Astrocyte of the cerebellum (primary cell): ENCODE data around the gene ASPG.

Experiments used
- DNase-seq: peaks from one replicate; pipeline ENCODE4 v3.0.0-alpha.2; 2011; ENCODE audit warnings: low read depth
- H3K4me3 ChIP-seq: 2 replicates; pipeline ENCODE4 v1.5.1; 2011; ENCODE audit warnings: mild to moderate bottlenecking, low read depth, low read length, moderate library complexity
- CTCF ChIP-seq: IDR thresholded peaks from 2 replicates; pipeline ENCODE4 v1.5.1; 2012; ENCODE audit warnings: low read length, low read depth, moderate library complexity, mild to moderate bottlenecking; ENCODE audit errors: missing control alignments
- in situ Hi-C: cut with HindIII; loops from 2 replicates; pipeline ENCODE4 v1.10.0; 2017; ENCODE audit warnings: low sequenced_read_pairs

ASPG gene

GRCh38 chr14:104112113-104112505 is 26.6 kb downstream of the ASPG start:
- no peak for DNase-seq
- H3K4me3 ChIP-seq = no peak overlapping the region
- in situ Hi-C loops = no loop called here
- no peak for TF ChIP-seq CTCF

- H3K4me3 ChIP-seq = no peak overlapping the region
- in situ Hi-C loops = no loop called here
- DNase-seq = no peak
- no peak for TF ChIP-seq CTCF
These were observed 27.4 kb downstream of the ASPG start for GRCh38 chr14:104112609-104113571.

- DNase-seq = no peak
- in situ Hi-C loops = no loop called here
- no peak for TF ChIP-seq CTCF
- H3K4me3 ChIP-seq = no peak overlapping the region
These were observed 28.3 kb downstream of the ASPG start for GRCh38 chr14:104113631-104114420.

- in situ Hi-C loops = no loop called here
- no peak for DNase-seq
- no peak overlapping the region for H3K4me3 ChIP-seq
- TF ChIP-seq CTCF = no peak
These were observed 29.1 kb downstream of the ASPG start for GRCh38 chr14:104114421-104115130.

GRCh38 chr14:104115131-104115600 is 29.7 kb downstream of the ASPG start:
- H3K4me3 ChIP-seq = no peak overlapping the region
- no peak for TF ChIP-seq CTCF
- in situ Hi-C loops = no loop called here
- no peak for DNase-seq

- no peak for TF ChIP-seq CTCF
- no peak for DNase-seq
- no peak overlapping the region for H3K4me3 ChIP-seq
- in situ Hi-C loops = no loop called here
These were observed 30.3 kb downstream of the ASPG start for GRCh38 chr14:104115691-104116287.
